ENCODE measurements around the gene POLR3H.

- TF ChIP-seq CTCF (IDR thresholded peaks at IDR 0.05; ENCODE audit: low read depth, low read length, poor library complexity, severe bottlenecking), result no peak
- no peak for TF ChIP-seq EZH2phosphoT487 (IDR thresholded peaks at IDR 0.05; ENCODE audit: borderline replicate concordance, low read length)
Observed at GRCh38 chr22:41511521-41511968, 32.7 kb downstream of the POLR3H start.
